ENCODE data around the gene BCAP29. TPM values are rescaled to one million over a fixed set of nuclear protein-coding genes. Genes with fewer than 3 reads are reported as not detected.
"Not testable (repeated sequence)": the region's sequence is repeated elsewhere in the genome, so short reads cannot be mapped to it uniquely, and the experiment has no call there.

The BCAP29 gene, protein sequence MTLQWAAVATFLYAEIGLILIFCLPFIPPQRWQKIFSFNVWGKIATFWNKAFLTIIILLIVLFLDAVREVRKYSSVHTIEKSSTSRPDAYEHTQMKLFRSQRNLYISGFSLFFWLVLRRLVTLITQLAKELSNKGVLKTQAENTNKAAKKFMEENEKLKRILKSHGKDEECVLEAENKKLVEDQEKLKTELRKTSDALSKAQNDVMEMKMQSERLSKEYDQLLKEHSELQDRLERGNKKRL
- 10 to 100 TPM; 49.1 to 52.5 TPM for total RNA-seq

DNA sequence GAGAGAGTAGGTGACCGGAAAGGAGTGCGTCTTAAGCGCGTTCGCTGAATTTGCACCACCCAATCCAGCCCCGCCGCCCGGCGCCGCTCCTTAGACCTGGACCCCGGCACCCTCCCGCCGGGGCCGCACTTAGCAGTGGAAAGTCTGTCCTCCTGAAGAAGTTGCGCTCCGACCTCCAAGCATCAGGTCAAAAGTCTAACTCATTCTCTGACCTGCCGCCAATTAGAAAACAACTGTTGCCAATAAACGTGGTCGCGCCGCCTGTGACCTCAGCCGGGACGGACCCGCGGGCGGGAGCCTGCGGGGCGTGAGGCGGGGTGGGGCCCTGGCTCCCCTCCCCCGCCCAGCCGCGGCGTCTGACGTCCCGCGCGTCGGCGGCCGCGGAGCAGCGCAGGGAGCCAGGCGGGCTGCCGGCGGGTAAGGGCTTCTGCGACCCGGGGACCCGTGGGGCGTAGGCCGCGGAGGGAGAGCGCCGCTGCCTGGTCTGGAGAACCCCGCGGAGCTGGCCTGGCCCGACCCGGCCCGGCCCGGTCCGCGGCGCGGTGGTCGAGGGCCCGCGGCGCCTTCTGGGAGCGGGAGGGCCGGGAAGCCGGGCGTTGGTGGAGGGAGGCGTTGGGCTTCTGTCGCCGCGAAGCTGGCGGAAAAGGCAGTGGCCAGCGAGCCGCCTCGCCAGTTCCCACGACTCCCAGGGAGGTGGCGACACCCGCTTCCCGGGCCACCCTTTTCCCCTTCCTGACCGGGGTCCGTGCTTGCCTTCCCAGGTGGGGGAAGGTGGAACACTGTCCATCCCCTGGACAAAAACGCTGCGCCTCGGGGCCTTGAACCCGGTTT lies at the start of gene BCAP29:
TSS of gene BCAP29 (plus strand) at position 362 of the 831 bp plus-strand sequence. CDS start 527 bp downstream, outside the sequence.
- H3K4me3 Mint-ChIP-seq = peak within 1 kb of the TSS; percentile 87
- H3K27me3 Mint-ChIP-seq = no peaks in the 10 kb centered on the region
- CTCF ChIA-PET = interaction anchor here (1.0 to 1.7 kb wide), 4 partner anchors 10 to 163 kb away, joined by 3 to 11 read pairs (median 4); partner anchors contain the start of genes CBLL1, COG5, DUS4L and SLC26A4
- no peaks in the 10 kb centered on the region for H3K9me3 Mint-ChIP-seq
- H3K4me1 Mint-ChIP-seq = peaks cover 32% of the 10 kb centered on the region
- H3K27ac Mint-ChIP-seq = peak within 1 kb of the TSS; percentile 82
- POLR2A ChIA-PET = interaction anchor here (0.6 to 2.3 kb wide), 10 partner anchors 11 to 164 kb away, joined by 3 to 32 read pairs (median 5); partner anchors contain the start of genes CBLL1, COG5, DUS4L and SLC26A4
- H3K36me3 Mint-ChIP-seq (ENCODE audit: low read depth) = peaks cover 21% of the 10 kb centered on the region
- DNase-seq = peak; percentile 74

DNA sequence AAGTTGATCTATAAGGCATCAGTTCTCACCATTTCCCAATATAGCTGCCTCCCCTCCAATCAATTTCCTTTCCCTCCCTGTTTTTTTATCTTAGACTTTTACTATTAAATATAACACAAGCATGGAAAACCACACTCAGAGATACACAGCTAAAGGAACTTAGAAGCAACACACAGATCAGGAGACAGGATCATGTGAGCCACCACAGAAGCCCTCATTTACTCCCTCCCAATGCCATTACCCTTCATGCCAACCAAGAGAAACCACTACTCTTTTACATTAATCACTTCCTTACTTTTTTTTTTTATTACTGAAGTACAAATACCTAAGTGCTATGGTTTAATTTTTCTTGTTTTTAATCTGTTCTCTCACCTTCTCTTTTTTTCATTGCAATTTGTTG lies 49.3 kb upstream of the BCAP29 start:
- Mint-ChIP-seq H3K27me3 (no peaks in the 10 kb centered on the region), H3K9me3 (peaks cover 4% of the 10 kb centered on the region), H3K4me3 (no peak overlapping the region), H3K36me3 (ENCODE audit: low read depth) (peaks cover 45% of the 10 kb centered on the region), H3K4me1 (peaks cover 2% of the 10 kb centered on the region), H3K27ac (no peak overlapping the region)
- no peak for DNase-seq
- ChIA-PET CTCF (interaction anchor here (0.7 kb wide), 1 partner anchor 137 kb away, joined by 3 read pairs; no protein-coding TSS in a partner anchor), POLR2A (interaction anchor here (1.5 kb wide), 1 partner anchor 45 kb away, joined by 3 read pairs; no protein-coding TSS in a partner anchor)

DNA sequence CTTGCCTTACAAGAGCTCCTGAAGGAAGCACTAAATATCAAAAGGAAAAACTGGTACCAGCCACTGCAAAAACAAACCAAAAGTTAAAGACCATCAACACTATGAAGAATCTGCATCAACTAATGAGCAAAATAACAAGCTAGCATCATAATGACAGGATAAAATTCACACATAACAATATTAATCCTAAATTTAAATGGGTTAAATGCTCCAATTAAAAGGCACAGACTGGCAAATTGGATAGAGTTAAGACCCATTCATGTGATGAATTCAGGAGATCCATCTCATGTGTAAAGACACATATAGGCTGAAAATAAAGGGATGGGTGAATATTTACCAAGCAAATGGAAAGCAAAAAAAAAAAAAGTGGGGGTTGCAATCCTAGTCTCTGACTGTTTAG lies 45.9 kb upstream of the BCAP29 start:
- peaks cover 2% of the 10 kb centered on the region for H3K4me1 Mint-ChIP-seq
- no peak overlapping the region for H3K4me3 Mint-ChIP-seq
- H3K27me3 Mint-ChIP-seq = no peaks in the 10 kb centered on the region
- H3K9me3 Mint-ChIP-seq = peaks cover 12% of the 10 kb centered on the region
- H3K36me3 Mint-ChIP-seq (ENCODE audit: low read depth) = peaks cover 58% of the 10 kb centered on the region
- ChIA-PET CTCF (no interaction called here), POLR2A (interaction anchor here (0.6 kb wide), 1 partner anchor 451 kb away, joined by 3 read pairs; no protein-coding TSS in a partner anchor)
- DNase-seq = no peak
- no peak overlapping the region for H3K27ac Mint-ChIP-seq

DNA sequence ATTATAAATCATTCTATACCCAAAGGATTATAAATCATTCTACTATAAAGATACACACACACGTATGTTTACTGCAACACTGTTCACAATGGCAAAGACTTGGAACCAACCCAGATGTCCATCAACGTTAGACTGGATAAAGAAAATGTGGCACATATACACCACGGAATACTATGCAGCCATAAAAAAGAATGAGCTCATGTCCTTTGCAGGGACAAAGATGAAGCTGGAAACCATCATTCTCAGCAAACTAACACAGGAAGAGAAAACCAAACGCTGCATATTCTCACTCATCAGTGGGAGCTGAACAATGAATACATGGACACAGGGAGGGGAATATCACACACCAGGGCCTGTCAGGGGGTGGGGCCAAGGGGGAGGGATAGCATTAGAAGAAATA lies 42.8 kb upstream of the BCAP29 start:
- H3K27me3 Mint-ChIP-seq, DNase-seq, H3K27ac Mint-ChIP-seq, H3K4me1 Mint-ChIP-seq, H3K4me3 Mint-ChIP-seq, CTCF ChIA-PET, POLR2A ChIA-PET: not testable (repeated sequence)
- Mint-ChIP-seq H3K9me3 (peaks cover 12% of the 10 kb centered on the region), H3K36me3 (ENCODE audit: low read depth) (peaks cover 58% of the 10 kb centered on the region)

DNA sequence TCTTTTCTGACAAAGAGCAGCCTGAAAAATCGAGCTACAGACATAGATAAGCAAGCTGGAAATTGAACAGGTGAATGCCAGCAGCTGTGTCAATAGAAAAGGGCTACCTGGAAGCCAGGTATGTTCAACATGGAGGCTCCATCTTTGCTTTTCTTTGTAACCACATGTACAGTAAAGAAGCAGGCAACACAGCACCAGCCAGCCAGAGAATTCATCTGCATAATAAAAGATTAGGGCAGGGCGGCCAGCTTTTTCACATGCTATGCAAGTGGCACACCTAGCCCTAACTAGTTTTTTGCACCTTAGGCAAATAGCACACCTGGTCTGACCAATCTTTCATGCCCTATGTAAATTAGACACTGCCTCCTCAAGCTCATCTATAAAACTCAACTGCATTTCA lies 42.0 kb upstream of the BCAP29 start:
- Mint-ChIP-seq H3K4me1 (peaks cover 2% of the 10 kb centered on the region), H3K9me3 (peaks cover 12% of the 10 kb centered on the region), H3K4me3 (no peak overlapping the region), H3K27me3 (no peaks in the 10 kb centered on the region), H3K27ac (no peak overlapping the region), H3K36me3 (ENCODE audit: low read depth) (peaks cover 62% of the 10 kb centered on the region)
- DNase-seq = no peak
- POLR2A ChIA-PET = no interaction called here
- CTCF ChIA-PET = no interaction called here

DNA sequence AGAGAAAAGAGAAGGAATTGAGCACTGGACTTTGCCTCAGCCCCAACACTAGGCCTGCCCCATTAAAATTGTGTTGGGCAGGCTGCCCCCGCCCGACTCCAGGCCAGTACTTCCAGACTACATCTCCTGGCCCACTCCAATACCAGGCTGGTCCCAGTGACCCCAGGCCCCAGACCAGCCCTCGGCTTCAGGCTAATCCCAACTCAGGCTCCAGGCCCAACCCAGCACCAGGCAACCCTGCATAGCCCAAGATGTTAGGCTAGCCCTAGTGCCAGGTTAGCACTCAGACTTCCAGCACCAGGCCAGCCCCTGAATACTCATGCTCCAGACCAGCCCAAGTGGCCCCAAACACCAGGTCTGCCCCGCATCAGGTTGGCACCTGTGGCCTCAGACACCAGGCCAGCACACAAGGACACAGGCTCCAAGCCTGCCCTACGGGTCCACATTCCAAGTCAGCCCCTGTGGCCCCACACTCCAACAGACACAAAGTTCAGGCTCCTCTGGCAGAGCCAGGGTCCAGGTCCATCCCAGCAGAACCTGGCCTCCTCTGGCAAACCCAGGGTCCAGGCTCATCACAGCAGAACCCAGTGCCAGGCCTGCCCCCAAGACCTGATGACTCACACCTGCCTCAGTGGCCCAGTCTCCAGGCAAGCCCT lies 36.6 kb upstream of the BCAP29 start:
- Mint-ChIP-seq H3K9me3 (peaks cover 18% of the 10 kb centered on the region), H3K27ac (no peak overlapping the region), H3K36me3 (ENCODE audit: low read depth) (peaks cover 64% of the 10 kb centered on the region), H3K27me3 (no peaks in the 10 kb centered on the region), H3K4me1 (no peaks in the 10 kb centered on the region), H3K4me3 (no peak overlapping the region)
- DNase-seq = no peak
- POLR2A ChIA-PET = no interaction called here
- CTCF ChIA-PET = no interaction called here

DNA sequence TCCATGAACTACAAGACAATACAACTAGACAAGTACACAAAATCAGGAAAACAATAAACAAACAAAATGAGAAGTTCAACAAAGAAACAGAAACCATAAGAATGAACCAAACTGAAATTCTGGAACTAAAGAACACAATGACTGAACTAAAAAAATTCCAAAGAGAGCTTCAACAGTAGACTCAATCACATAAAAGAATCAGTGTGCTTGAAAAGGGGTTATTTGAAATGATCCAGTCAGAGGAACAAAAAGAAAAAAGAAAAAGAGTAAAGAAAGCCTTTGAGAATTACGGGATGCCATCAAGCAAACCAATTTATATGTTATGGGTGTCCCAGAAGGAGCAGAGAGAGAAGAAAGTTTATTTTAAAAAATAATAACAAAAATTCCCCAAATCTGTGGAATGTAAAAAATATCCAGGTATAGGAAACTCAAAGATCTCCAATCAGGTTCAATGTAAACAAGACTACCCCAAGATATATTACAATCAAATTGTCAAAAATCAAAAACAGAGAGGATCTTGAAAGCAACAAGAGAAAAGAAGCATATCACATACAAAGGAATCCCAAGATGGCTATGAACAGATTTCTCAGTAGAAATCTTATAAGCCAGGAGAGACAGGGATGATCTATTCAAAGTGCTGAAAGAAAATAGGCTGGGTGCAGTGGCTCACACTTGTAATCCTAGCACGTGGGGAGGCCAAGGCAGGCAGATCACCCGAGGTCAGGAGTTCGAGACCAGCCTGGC lies 35.0 kb upstream of the BCAP29 start:
- Mint-ChIP-seq H3K36me3 (ENCODE audit: low read depth) (peaks cover 61% of the 10 kb centered on the region), H3K27me3 (no peaks in the 10 kb centered on the region), H3K9me3 (peaks cover 18% of the 10 kb centered on the region), H3K4me1 (no peaks in the 10 kb centered on the region), H3K4me3 (no peak overlapping the region), H3K27ac (no peak overlapping the region)
- ChIA-PET CTCF (no interaction called here), POLR2A (no interaction called here)
- DNase-seq = no peak

DNA sequence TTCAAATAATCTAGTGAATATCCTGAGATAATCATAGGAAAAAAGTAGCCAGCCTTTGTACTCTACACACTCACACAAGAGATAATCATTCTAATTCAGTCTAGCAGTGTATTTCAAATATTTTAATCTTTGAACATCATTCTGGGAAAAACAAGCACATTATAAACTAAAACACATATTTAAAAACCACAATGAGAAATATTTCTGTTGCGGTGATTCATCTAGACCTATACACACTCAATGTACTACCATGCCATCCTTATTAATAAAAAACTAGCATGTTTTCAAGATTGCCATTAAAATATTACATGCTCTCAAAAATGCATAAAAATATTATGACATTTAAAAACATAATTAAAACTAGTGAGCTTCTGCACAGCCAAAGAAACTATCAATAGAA lies 28.1 kb upstream of the BCAP29 start:
- Mint-ChIP-seq H3K4me3 (no peak overlapping the region), H3K27ac (no peak overlapping the region), H3K4me1 (peaks cover 24% of the 10 kb centered on the region), H3K27me3 (no peaks in the 10 kb centered on the region), H3K9me3 (no peaks in the 10 kb centered on the region), H3K36me3 (ENCODE audit: low read depth) (peaks cover 72% of the 10 kb centered on the region)
- ChIA-PET CTCF (no interaction called here), POLR2A (no interaction called here)
- no peak for DNase-seq

DNA sequence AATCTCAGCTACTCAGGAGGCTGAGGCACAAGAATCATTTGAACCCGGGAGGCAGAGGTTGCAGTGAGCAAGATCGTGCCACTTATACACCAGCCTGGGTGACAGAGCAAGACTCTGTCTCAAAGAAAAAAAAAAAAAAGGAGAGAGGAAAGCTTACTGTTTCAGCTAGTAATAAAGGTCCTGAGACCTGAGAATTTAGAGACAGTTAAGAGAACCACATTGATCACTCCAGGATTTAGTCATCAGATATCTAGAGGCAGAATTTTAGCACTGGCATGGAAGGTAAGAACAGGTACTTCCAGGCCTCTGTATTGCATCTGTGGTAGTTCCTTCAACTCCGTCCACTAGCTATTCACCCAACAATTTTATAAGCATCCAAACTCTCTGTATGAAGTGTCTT lies 24.2 kb upstream of the BCAP29 start:
- no peak for DNase-seq
- ChIA-PET CTCF (no interaction called here), POLR2A (no interaction called here)
- Mint-ChIP-seq H3K36me3 (ENCODE audit: low read depth) (peaks cover 64% of the 10 kb centered on the region), H3K27me3 (no peaks in the 10 kb centered on the region), H3K9me3 (no peaks in the 10 kb centered on the region), H3K27ac (no peak overlapping the region), H3K4me1 (peaks cover 42% of the 10 kb centered on the region), H3K4me3 (no peak overlapping the region)

DNA sequence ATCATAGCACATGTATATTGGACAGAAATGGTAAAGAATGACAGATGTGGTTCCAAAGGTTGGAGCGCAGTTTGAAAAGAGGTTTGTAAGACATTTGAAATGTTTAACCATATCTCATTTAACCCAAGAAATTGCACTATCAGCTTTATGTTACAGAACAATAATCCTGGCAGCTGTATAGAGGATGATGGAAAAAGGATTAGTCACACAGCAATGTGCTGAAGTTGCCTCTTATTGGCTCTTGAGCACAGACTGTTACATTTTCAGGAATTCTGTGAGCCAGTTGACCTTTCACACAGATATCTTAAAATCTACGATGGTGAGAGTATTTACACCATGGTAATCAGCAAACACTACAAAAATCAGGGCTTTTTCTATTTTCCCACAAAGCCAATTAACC lies 20.2 kb upstream of the BCAP29 start:
- H3K4me1 Mint-ChIP-seq = peaks cover 58% of the 10 kb centered on the region
- POLR2A ChIA-PET = interaction anchor here (1.2 to 1.7 kb wide), 2 partner anchors 100 to 331 kb away, joined by 3 to 6 read pairs; partner anchors contain the start of gene DLD
- peak overlapping the region; percentile 76 for H3K4me3 Mint-ChIP-seq
- CTCF ChIA-PET = no interaction called here
- DNase-seq = no peak
- H3K36me3 Mint-ChIP-seq (ENCODE audit: low read depth) = peaks cover 36% of the 10 kb centered on the region
- H3K9me3 Mint-ChIP-seq = no peaks in the 10 kb centered on the region
- H3K27ac Mint-ChIP-seq = no peak overlapping the region
- H3K27me3 Mint-ChIP-seq = no peaks in the 10 kb centered on the region

DNA sequence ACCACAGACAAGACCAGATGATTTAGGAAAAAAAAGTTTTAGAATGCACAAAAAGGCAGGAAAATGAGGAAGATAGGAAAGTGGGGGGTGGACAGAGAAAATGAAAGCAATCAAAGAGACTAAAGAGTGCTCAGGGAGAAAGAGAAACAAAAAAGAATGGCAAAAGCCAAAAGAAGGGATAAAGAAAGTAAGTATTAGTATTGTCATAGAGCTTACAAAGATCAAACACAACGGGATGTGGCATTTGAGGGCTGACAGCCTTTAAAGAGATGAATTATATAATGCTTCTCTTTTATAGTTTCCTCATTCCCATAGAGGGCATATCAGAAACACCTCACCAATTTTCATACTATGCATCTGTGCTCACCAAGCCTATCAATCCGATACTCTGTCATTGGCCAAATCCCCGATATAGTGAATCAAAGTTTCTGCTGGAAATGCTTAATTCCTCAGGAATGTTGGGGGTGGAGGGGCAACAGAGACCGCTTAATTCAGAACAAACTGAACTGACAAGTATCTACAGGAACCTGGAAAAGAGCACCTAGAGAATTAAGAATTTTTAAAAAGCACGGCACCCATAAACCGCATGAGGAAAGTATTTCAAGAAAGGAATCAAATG lies 19.0 kb upstream of the BCAP29 start:
- peak; percentile 32 for DNase-seq
- CTCF ChIA-PET = interaction anchor here (0.7 kb wide), 1 partner anchor 253 kb away, joined by 3 read pairs; no protein-coding TSS in a partner anchor

More for the DNA sequence above, 19.0 kb upstream of the BCAP29 start:
- Mint-ChIP-seq H3K27ac (peak overlapping the region; percentile 85), H3K4me3 (peak overlapping the region; percentile 76), H3K9me3 (no peaks in the 10 kb centered on the region), H3K36me3 (ENCODE audit: low read depth) (peaks cover 29% of the 10 kb centered on the region), H3K4me1 (peaks cover 60% of the 10 kb centered on the region), H3K27me3 (no peaks in the 10 kb centered on the region)
- POLR2A ChIA-PET = interaction anchor here (1.0 to 1.7 kb wide), 2 partner anchors 99 to 182 kb away, joined by 3 to 6 read pairs; no protein-coding TSS in a partner anchor
